HPDE6-E6E7 (cell line): Measurements from ENCODE around the gene ARL5A.
"Not testable (repeated sequence)": the region's sequence is repeated elsewhere in the genome, so short reads cannot be mapped to it uniquely, and the experiment has no call there.

ENCODE experiments used
- DNase-seq: peaks from one replicate; pipeline ENCODE4 v3.0.0; 2011; ENCODE audit warnings: missing footprints; ENCODE audit errors: extremely low spot score

ARL5A gene, protein sequence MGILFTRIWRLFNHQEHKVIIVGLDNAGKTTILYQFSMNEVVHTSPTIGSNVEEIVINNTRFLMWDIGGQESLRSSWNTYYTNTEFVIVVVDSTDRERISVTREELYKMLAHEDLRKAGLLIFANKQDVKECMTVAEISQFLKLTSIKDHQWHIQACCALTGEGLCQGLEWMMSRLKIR

DNA sequence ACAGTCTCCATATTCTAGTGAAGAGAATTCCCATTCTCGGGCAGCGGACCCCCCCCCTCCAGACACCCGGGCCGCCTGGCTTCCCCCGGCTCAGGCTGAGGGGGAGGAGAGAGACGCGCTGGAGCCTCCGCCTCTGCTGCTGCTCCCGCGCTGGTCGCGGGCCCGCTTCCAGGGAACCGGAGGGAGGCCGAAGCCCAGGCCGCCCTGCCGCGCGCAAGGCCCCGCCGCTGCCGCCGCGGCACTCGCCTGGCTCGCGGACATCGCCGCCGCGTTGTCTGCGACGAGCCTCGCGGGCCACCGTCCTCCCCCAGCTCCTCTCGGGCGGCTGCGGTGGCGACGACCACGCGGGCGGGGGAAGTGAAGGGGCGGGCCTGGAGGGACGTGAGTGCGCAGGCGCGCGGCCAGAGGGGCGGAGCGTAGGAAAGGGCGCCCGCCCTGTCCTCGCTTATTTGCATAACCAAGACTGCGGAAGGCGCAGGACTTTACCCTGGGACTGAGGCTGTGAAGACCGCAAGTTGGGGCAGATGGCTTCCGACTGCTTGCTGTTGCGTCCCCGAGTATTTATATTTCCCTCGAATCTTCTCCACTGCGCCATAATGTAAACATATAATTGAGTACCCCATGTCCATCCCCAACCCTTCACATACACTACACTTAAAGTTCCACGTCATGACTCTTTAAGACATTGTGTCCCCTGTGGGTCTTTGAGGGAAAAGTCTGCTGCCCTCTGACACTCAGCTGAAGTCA is at the start of gene ARL5A:
Gene ARL5A (minus strand): TSS at position 279 of the 747 bp plus-strand sequence. CDS start 245 bp downstream, at position 34.
- peak; percentile 82 for DNase-seq

DNA sequence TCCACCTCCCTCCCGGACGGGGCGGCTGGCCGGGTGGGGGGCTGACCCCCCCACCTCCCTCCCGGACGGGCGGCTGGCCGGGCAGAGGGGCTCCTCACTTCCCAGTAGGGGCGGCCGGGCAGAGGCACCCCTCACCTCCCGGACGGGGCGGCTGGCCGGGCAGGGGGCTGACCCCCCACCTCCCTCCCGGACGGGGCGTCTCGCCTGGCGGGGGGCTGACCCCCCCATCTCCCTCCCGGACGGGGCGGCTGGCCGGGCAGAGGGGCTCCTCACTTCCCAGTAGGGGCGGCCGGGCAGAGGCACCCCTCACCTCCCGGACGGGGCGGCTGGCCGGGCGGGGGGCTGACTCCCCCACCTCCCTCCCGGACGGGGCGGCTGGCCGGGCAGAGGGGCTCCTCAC is 47.4 kb upstream of the ARL5A start:
- DNase-seq = not testable (repeated sequence)

GRCh38 chr2:151872463-151872862 is 44.2 kb upstream of the ARL5A start:
- DNase-seq = no peak

- DNase-seq = no peak
These were observed 41.1 kb upstream of the ARL5A start for GRCh38 chr2:151869291-151869690.

DNA sequence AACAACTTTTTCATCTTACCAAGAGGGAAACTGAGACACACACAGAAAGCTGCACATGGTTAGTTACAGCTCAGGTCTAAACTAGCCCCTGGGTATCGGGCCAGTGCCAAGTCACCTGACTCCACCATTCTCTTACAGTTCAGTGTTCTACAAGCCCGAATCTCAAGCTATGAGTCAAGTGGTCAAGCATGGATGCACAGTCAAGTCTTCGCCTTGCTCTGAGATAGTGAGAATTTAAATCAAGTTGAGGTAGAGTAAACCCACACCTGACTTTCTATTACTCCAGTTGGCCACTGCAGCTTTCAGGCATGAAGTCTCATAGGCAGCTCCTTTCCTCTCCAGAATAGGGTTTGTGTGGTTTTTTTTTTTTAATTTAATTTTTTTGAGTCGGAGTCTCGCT is 34.5 kb upstream of the ARL5A start:
- no peak for DNase-seq

DNA sequence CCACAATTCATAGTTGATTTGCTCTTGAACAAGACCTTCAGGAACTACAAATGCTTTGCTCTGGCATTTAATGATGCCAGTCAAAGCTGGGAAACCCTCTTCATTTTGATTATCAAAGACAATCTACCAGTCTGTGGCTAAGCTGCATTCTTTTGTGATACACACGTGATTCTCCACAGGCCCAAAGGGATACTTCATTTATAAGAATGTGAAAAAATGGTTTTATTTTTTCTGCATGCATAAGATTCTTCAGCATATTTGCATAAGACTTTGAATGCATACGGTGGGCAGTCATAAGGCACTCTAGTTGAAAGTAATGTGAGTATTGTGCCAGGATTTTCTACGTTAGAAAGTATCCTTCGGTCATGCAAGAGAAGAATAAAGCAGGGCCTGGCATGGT is 33.0 kb upstream of the ARL5A start:
- DNase-seq = no peak

GRCh38 chr2:151860613-151861146 is 32.5 kb upstream of the ARL5A start:
- DNase-seq = no peak

DNA sequence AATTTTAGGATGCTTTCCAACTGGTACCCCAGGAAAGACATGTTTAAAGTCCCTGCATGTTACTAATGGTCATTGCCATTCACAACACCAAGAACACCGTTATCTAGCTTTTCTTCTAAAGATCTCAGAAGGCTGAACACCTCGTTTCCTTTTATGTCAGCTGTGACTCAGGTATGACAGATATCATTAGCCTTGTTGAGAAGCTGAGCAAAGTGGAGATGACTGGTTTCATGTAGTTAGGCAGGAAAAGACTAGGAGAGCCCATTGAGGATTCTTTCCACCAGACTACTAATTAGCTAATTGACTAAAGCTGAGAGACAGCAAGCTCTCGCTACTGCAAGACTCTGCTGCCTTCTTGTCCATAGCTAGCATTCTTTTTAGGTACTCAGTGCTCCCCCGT is 32.0 kb upstream of the ARL5A start:
- no peak for DNase-seq

DNA sequence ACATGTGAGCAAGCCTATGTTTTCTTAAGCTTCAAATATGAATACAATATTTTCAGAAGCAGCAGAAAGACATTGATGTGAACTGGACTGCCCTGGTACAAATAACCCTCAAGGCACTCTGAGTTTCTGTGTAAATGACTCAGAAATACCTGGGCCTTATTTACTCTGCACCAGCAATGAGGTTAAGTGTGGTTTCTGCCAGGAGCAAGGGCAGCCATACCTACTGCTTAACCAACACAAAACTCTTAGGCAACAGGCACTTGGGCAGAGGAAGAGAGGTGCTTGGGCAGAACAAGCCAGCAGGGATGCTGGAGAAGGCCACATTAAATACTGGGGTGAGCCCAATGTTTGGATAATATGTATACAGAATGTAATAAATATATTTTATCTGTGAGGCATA is 29.4 kb upstream of the ARL5A start:
- DNase-seq = peak; percentile 14

- DNase-seq = no peak
These were observed 26.9 kb upstream of the ARL5A start for GRCh38 chr2:151855111-151855510.

GRCh38 chr2:151853070-151853758 is 25.0 kb upstream of the ARL5A start:
- DNase-seq = no peak

DNA sequence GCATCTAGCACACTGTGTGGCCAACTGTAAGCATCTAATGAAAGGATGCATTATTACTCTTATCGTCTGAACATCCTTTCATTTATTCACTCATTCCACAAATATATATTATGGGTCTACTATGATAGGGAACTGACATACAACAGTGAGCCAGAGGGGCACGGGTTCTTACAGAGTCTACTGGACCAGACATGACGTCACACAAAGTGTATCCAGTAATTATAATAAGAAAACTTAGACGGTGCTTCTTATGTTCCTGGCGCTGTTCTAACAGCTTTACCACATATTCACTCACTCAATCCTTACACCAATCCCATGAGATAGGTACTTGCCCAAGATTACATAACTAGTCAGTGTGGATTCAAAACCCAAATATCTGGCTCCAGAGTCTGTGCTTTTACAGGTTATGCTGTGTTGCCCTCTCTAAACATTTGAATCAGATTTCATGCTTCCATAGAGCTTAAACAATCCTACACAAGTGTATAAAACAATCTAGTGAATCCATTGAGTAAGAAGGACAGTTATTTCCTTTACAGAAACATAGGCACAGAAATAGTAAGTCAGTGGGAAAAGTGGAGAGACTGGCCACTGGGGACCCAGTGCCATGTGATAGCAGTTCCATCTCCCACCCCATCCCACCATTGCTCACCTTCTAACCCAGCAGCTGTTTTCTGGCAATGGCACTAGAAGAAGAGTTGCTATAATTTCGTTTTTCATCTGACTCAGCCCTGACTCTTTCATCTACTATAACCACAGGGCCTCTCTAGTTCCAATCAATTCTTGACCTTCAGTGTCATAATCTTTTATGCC is 24.2 kb upstream of the ARL5A start:
- no peak for DNase-seq

DNA sequence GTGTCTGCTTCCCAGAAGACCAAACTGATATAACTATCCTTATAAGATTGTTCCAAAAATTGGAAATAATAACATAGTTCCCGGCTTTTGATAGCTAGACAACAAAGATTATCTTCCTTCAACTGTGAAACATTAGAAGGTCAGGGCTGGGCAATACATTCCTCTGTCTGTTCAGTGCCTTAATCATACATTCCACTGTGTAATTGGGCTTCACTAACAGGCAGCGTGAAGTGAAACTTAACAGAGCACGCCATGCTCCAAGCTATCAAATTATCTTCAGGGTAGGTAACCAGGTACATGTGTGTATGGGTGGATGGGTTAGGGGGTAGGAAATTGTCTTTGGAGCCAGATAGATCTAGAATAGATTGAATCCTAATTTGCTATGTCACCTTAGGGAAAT is 23.5 kb upstream of the ARL5A start:
- DNase-seq = no peak

DNA sequence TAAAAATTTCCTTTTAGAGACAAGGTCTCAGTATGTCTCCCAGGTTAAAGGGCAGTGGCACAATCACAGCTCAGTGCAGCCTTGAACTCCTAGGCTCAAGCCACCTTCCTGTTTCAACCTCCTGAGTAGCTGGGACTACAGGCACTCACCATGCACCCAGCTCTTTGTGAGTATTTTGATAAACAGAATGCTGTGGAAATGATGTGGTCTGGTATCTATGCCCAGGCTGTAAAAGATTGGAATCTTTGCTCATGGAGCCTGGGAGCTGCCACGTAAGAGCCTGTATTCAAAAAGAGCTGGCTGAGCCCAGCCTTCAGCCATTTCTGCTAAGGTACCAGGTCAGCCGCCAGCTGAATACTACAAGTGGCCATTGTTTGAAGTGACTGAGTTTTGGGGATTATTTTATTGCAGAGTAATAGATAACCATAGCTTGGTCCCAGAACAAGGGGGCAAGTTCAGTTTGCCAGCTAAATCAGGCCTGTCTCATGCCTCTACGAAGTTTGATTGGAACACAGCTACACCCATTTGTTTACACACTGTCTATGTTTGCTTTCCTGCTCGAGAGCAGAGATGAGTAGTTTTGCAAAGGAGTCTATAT is 21.3 kb upstream of the ARL5A start:
- no peak for DNase-seq

DNA sequence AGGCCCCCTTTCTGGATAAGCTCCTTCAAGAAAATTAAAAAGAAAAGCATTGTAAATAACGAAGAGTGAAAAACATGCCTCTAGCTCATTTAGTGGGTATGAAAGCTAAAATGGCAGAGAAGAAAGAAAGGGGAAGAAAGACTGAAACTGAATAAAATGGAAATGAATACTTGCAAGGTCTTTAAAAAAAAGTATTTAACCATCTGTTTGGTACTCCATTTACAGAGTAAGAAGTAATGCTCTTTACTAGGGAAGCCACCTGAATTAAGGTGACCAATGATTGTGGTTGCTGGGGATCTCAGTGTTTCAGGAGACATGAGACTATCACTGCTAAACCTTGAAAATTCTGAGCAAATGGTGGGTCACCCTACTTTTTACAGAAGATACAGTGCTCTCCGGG is 17.7 kb upstream of the ARL5A start:
- no peak for DNase-seq

DNA sequence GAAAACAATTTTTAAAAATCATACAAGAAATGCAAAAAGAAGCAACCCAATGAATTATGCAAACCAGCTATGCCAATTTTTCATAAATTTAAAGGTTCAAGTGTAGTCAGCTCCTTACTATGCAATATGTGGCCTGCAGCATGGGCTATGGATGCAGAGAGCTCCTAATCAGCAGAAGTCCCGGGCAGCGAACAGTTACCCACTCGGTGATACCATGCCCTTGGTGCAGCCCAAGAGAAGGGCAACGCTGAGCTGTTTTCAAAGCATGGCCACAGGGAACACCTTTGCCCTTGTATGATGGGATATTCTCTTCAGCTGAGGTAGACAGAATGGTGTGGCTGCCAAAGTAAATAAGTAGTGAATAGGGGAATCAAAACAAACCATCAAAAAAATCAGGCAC is 17.3 kb upstream of the ARL5A start:
- no peak for DNase-seq

DNA sequence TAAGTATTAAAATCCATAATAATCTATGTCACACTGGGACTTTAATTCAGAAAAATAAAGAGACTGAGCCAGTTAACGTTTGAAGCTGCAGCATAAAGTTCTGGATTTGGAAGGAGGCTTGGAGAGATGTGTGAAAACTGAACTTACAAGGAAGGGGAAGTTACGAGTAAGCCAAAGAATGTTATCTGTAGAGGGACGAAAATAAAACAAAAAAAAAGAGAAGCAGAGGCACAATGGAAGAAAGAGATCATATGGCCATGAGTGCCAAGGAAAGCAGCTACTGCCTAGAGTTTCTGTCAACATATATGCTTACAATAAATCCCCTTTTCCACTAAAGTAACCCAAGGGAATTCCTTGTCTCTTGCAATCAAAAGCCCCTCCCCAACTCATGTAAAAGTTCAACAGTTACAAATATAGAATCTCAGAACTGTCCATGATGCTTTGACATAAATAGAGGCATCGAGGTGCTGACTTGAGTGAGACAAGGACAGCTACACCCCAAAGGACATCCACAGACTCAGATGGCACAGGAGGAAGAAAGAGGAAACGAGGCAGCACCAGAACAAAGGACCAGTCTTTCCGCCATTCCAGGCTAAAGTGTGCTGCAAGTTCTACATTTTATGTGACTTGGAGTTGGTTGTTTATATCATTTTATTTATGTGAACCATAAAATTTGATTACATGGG is 16.1 kb upstream of the ARL5A start:
- no peak for DNase-seq

- no peak for DNase-seq
These were observed 15.5 kb upstream of the ARL5A start for GRCh38 chr2:151843691-151844061.

DNA sequence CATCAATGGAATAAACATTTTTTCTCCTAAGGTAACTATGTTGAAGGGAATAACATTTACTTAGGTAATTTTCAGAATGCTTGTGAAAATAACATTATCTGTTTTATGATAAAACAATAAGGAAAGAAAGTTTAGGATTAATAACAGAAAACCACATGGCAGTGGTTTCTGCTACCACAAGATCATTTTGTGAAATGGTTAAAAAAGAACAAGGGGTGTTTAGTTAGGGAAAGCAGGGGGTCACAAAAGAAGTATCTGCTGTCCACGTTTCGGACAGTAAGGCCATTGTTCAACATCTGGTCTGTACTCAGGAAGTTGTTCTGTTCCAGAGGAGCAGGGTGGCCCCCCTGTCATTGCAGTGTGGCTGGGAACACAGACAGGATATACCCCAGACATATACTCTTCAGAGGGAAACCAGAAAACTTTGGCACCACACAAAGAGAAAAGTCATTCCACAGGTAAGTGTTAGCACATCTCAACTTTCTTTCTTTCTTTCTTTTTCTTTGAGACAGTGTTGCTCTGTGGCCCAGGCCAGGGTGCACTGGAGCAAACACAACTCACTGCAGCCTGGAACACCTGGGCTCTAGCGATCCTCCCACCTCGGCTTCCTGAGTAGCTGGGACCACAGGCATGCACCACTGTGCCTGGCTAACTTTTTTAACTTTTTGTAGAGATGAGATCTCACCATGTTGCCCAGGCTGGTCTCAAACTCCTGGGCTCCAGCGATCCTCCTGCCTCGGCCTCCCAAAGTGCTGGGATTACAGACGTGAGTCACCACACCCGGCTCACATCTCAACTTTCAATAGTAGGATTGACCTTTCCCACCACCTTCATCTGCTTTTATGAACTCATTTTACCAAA is 14.8 kb upstream of the ARL5A start:
- DNase-seq = no peak

GRCh38 chr2:151841047-151841424 is 12.8 kb upstream of the ARL5A start:
- no peak for DNase-seq
